Measurements from ENCODE around the gene PHACTR1. TPM values are rescaled to one million over a fixed set of nuclear protein-coding genes. Genes with fewer than 3 reads are reported as not detected.

The PHACTR1 gene
- total RNA-seq, 2 donors from 2014 or later = 2.8 to 6.3 TPM

DNA sequence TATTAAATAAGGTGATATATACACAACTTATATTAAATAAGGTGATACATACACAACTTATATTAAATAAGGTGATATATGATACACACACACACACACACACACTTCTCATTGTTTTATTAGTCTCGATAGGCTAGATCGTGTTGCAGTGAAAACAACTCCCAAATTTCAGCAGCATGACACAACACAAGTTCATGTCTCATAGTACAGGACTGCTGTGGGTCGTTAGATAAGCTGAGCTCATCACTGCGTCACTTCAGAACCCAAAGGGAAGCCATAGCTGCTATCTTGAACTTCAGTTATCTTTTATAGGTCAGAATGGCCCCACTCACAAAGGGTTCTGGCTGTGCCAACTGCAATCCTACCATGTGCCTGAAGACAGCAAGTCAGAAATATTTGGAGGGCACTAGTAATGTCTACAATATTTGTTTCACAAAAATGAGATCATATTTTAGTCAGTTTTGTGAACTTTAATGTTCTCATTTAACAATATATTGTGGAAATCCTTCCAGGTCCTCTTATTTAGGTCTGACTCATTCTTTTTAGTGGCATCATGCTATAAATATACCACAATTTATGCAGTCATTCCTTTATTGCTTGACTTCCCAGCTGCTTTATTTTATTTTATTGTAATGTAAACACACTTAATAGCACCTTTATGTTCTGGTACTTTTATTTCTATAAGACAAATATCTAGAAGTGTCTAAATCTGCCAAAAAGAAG is 290.2 kb downstream of the PHACTR1 start:
- Histone ChIP-seq H3K36me3 (ENCODE audit: control insufficient read depth, insufficient read depth, low read length) (no peaks in the 10 kb centered on the region), H3K4me3 (ENCODE audit: low read length) (peak overlapping the region; percentile 66), H3K9me3 (ENCODE audit: control insufficient read depth, low read length) (no peaks in the 10 kb centered on the region), H3K27ac (ENCODE audit: low read depth, low read length) (no peak overlapping the region), H3K4me1 (ENCODE audit: control insufficient read depth, insufficient read depth, low read length) (peaks cover 31% of the 10 kb centered on the region), H3K27me3 (ENCODE audit: control insufficient read depth, insufficient read depth, low read length, poor library complexity, severe bottlenecking) (no peaks in the 10 kb centered on the region), H3K9ac (ENCODE audit: extremely low read depth, low read length, poor library complexity, severe bottlenecking) (no peak overlapping the region)
- WGBS, 2 experiments (ENCODE audit: insufficient coverage in 1 of 2, insufficient read length in 1 of 2) = 95 to 96% methylated on average over 3 to 4 of the region's 4 CpGs
- Mint-ChIP-seq H3K27ac (no peak overlapping the region), H3K4me1 (peaks cover 48% of the 10 kb centered on the region), H3K27me3 (ENCODE audit: insufficient read depth) (peaks cover 48% of the 10 kb centered on the region), H3K36me3 (ENCODE audit: low read depth) (no peaks in the 10 kb centered on the region), H3K9me3 (no peaks in the 10 kb centered on the region), H3K4me3 (no peak overlapping the region)
- DNase-seq = no peak
- TF ChIP-seq, protein P1, sequence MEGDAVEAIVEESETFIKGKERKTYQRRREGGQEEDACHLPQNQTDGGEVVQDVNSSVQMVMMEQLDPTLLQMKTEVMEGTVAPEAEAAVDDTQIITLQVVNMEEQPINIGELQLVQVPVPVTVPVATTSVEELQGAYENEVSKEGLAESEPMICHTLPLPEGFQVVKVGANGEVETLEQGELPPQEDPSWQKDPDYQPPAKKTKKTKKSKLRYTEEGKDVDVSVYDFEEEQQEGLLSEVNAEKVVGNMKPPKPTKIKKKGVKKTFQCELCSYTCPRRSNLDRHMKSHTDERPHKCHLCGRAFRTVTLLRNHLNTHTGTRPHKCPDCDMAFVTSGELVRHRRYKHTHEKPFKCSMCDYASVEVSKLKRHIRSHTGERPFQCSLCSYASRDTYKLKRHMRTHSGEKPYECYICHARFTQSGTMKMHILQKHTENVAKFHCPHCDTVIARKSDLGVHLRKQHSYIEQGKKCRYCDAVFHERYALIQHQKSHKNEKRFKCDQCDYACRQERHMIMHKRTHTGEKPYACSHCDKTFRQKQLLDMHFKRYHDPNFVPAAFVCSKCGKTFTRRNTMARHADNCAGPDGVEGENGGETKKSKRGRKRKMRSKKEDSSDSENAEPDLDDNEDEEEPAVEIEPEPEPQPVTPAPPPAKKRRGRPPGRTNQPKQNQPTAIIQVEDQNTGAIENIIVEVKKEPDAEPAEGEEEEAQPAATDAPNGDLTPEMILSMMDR (conservative IDR thresholded peaks at IDR 0.05) = no peak

DNA sequence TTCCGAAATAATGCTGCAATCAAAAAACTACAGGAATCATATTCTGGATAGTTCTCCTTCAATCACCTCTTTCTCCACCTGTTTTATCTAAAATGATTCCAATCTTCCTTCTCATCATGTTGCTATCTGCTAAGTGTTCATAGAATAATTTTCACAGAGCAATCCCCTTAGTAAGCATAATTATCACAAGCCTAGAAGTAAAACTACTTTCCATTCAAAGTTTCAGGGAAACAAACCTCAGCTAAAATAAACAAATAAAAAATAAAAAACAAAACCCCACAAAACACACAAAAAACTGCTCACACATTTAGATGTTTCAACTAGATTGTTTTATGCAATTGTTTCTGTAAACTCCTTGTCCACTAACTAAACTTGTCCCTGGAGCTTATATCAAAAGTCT is 291.2 kb downstream of the PHACTR1 start:
- H3K36me3 Mint-ChIP-seq (ENCODE audit: low read depth) = no peaks in the 10 kb centered on the region
- TF ChIP-seq, protein P1 (conservative IDR thresholded peaks at IDR 0.05) = no peak
- peaks cover 55% of the 10 kb centered on the region for H3K4me1 Mint-ChIP-seq
- 83 to 92% methylated on average over 1 of the region's 1 CpG for WGBS, 2 experiments (ENCODE audit: insufficient coverage in 1 of 2, insufficient read length in 1 of 2)
- peaks cover 53% of the 10 kb centered on the region for H3K27me3 Mint-ChIP-seq (ENCODE audit: insufficient read depth)
- H3K9me3 Mint-ChIP-seq = no peaks in the 10 kb centered on the region
- no peak for DNase-seq
- H3K9ac ChIP-seq (ENCODE audit: extremely low read depth, low read length, poor library complexity, severe bottlenecking) = no peak overlapping the region
- no peak overlapping the region for H3K27ac Mint-ChIP-seq
- no peaks in the 10 kb centered on the region for H3K36me3 ChIP-seq (ENCODE audit: control insufficient read depth, insufficient read depth, low read length)
- no peaks in the 10 kb centered on the region for H3K9me3 ChIP-seq (ENCODE audit: control insufficient read depth, low read length)
- no peak overlapping the region for H3K27ac ChIP-seq (ENCODE audit: low read depth, low read length)
- H3K4me3 ChIP-seq (ENCODE audit: low read length) = peak overlapping the region; percentile 66
- H3K27me3 ChIP-seq (ENCODE audit: control insufficient read depth, insufficient read depth, low read length, poor library complexity, severe bottlenecking) = no peaks in the 10 kb centered on the region
- no peak overlapping the region for H3K4me3 Mint-ChIP-seq
- peaks cover 34% of the 10 kb centered on the region for H3K4me1 ChIP-seq (ENCODE audit: control insufficient read depth, insufficient read depth, low read length)

DNA sequence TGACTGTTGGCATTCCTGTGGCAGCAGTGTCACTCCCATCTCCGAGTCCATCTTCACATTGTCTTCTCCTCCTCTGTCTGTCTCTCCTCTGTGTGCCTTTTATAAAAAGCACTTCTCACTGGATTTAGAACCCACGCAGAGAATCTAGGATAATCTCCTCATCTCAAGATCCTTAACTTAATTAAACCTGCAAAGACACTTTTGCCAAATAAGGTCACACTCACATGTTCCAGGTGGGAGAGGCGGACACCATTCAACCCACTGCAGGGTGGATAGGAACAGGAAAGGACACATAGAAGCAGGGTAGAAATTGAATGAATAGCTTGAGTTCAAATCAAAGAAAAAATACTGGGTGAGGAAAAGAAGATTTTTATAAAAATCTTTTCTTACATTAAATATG is 292.5 kb downstream of the PHACTR1 start:
- peaks cover 62% of the 10 kb centered on the region for H3K27me3 Mint-ChIP-seq (ENCODE audit: insufficient read depth)
- TF ChIP-seq, protein P1 (conservative IDR thresholded peaks at IDR 0.05) = no peak
- 76 to 83% methylated on average over 1 to 3 of the region's 3 CpGs for WGBS, 2 experiments (ENCODE audit: insufficient coverage in 1 of 2, insufficient read length in 1 of 2)
- H3K9ac ChIP-seq (ENCODE audit: extremely low read depth, low read length, poor library complexity, severe bottlenecking) = no peak overlapping the region
- H3K4me3 Mint-ChIP-seq = no peak overlapping the region
- H3K4me3 ChIP-seq (ENCODE audit: low read length) = peak overlapping the region; percentile 66
- H3K36me3 ChIP-seq (ENCODE audit: control insufficient read depth, insufficient read depth, low read length) = no peaks in the 10 kb centered on the region
- H3K9me3 Mint-ChIP-seq = no peaks in the 10 kb centered on the region
- H3K27me3 ChIP-seq (ENCODE audit: control insufficient read depth, insufficient read depth, low read length, poor library complexity, severe bottlenecking) = peaks cover 1% of the 10 kb centered on the region
- DNase-seq = no peak
- peaks cover 62% of the 10 kb centered on the region for H3K4me1 Mint-ChIP-seq
- no peaks in the 10 kb centered on the region for H3K9me3 ChIP-seq (ENCODE audit: control insufficient read depth, low read length)
- H3K4me1 ChIP-seq (ENCODE audit: control insufficient read depth, insufficient read depth, low read length) = peaks cover 36% of the 10 kb centered on the region
- no peaks in the 10 kb centered on the region for H3K36me3 Mint-ChIP-seq (ENCODE audit: low read depth)
- no peak overlapping the region for H3K27ac ChIP-seq (ENCODE audit: low read depth, low read length)
- no peak overlapping the region for H3K27ac Mint-ChIP-seq
